NCI-H2196 treated with DMSO at 0.1 percent for 48 hours (cell line): ENCODE data around the gene EPB41L4A.
"Not testable (repeated sequence)": the region's sequence is repeated elsewhere in the genome, so short reads cannot be mapped to it uniquely, and the experiment has no call there.

Experiments used
- DNase-seq: peaks from one replicate; lab custom pipeline; 2025; ENCODE audit not compliant: unreplicated experiment; lab: John Stamatoyannopoulos, UW

EPB41L4A gene

GRCh38 chr5:112217843-112218579 is 201.1 kb downstream of the EPB41L4A start:
- DNase-seq: no peak

- DNase-seq: no peak
These were observed 202.9 kb downstream of the EPB41L4A start for GRCh38 chr5:112216140-112216539.

DNA sequence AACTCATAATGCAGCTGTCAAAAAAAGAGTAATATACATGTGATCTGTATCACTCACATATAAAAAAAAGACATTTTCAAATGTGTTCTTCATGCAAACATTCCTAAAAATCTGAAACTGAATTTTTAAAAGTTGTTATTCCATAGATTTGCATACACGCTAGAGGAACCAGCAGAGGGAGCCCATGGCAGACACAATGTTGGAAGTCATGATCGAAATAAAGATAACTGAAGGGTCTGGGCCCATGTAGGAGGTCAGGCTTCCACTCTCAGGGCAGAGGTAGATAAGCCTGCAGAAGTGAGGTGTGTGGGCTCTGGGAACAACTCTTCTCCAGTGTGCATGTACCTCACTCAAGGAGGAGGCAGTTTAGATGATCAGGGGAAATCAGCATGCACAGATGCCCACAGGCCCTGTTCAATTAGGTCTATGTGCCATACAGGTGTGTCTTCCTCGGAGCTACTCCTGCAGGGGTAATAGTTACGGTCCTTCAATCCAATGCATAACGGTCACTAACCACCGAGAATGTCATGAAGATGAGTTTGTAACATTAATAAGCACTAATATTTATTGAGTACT is 208.6 kb downstream of the EPB41L4A start:
- no peak for DNase-seq

GRCh38 chr5:112208699-112209615 is 210.1 kb downstream of the EPB41L4A start:
- no peak for DNase-seq

GRCh38 chr5:112208195-112208594 is 210.9 kb downstream of the EPB41L4A start:
- DNase-seq: not testable (repeated sequence)

- no peak for DNase-seq
These were observed 213.2 kb downstream of the EPB41L4A start for GRCh38 chr5:112205846-112206245.

GRCh38 chr5:112203229-112203628 is 215.8 kb downstream of the EPB41L4A start:
- no peak for DNase-seq

DNA sequence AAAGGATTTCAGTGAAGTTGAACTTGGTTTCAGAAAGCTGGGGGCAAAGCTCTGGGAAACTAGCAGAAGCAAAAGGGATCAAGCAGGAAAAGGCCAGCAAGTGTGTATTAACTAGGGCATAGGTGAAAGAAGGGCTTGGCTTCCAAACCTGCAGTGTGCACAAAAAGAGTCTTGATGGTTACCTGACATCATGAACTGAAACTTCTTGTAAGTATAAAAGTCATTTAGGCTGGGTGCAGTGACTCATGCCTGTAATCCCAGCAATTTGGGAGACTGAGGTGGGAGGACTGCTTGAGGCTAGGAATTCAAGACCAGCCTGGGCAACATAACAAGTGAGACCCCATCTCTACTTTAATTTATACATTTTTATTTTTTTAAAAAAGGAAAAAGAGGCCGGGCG is 216.4 kb downstream of the EPB41L4A start:
- no peak for DNase-seq

DNA sequence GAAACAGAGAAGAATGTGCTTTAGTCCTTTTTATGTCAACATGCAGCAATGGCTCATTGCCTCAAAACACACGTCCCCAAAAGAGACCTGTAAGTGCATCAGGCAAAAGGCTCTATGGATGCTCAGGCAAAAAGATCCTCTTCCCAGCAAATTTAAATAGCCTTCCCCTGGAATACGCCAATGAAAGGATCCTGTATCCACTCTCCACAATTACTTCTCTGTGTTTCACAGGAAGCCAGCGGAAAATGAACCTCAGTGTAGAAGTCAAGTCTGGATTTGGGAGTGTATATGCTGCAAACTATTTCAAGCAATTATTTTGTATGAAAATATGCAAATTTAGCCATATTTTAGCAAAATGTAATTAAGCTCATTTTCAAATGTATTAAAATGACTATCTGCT is 217.9 kb downstream of the EPB41L4A start:
- DNase-seq: no peak

- DNase-seq: no peak
These were observed 218.9 kb downstream of the EPB41L4A start for GRCh38 chr5:112200131-112200530.

GRCh38 chr5:112196584-112196983 is 222.5 kb downstream of the EPB41L4A start:
- no peak for DNase-seq

- no peak for DNase-seq
These were observed 223.2 kb downstream of the EPB41L4A start for GRCh38 chr5:112195924-112196323.

- no peak for DNase-seq
These were observed 226.2 kb downstream of the EPB41L4A start for GRCh38 chr5:112192866-112193265.

- no peak for DNase-seq
These were observed 227.0 kb downstream of the EPB41L4A start for GRCh38 chr5:112192072-112192471.

- DNase-seq: no peak
These were observed 229.7 kb downstream of the EPB41L4A start for GRCh38 chr5:112189391-112189790.

- no peak for DNase-seq
These were observed 232.6 kb downstream of the EPB41L4A start for GRCh38 chr5:112186401-112186990.

GRCh38 chr5:112183874-112184273 is 235.2 kb downstream of the EPB41L4A start:
- DNase-seq: no peak

- no peak for DNase-seq
These were observed 235.9 kb downstream of the EPB41L4A start for GRCh38 chr5:112183103-112183711.

DNA sequence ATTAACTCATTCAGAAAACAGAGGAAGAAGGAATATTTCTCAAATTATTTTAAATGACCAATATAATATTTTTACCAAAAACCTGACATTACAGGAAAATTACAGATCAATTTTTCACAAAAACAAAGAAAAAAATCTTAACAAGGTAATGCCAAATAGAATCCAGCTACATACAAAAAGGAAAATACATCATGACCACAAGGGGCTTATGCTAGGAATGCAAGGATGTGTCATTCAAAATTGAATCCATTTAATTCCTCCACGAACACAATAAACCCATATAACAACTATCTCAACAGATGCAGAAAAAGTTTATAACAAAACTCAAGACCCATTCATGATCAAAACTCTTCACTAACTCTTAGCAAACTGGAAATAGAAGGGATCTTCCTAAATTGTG is 239.8 kb downstream of the EPB41L4A start:
- no peak for DNase-seq

DNA sequence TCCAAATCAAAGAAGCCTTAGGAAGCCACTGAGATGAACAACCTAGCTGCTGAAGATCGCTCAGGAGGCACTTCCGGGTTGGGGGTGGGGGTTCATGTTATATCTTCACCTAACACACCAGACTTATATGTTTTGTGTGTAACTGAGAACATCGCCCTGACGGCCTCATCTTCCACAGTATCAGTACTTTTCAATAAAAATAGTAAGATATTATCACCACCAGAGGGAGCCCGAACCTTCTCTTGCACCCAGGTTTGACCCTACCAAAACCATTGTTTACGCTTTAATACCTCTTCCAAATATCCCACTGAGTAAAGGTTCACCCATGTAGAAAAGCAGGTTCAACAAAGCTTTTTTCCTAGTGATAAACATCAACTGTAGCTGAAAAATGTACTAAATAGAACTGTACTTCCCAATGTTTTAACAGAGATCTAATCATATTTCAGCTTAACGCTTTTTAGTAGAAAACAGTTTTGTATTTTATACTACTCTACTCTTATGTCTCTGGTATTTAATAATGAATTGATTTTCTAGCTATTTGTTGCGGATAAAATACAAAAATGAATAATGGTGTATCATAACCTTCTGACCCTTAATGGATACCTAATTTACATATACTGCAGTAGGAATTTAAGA is 244.0 kb downstream of the EPB41L4A start:
- peak; percentile 17 for DNase-seq
